PFSK-1 (cell line): Measurements from ENCODE around the gene C14orf119.
A peak's percentile ranks its signal among the peaks of the same experiment; 100 is the strongest.

Experiments used
- FOXP2 ChIP-seq: optimal IDR thresholded peaks from 2 replicates; pipeline ENCODE3; 2011; ENCODE audit warnings: borderline replicate concordance, control low read depth, inconsistent platforms; ENCODE audit not compliant: insufficient read depth; ENCODE audit errors: extremely low read length, extremely low read depth
- POLR2AphosphoS5 ChIP-seq: IDR thresholded peaks from 2 replicates; pipeline ENCODE4 v1.6.1; 2012; ENCODE audit warnings: low read depth, mild to moderate bottlenecking, control low read depth, low read length, moderate library complexity
- SIN3A ChIP-seq: IDR thresholded peaks from 2 replicates; pipeline ENCODE4 v1.6.1; 2012; ENCODE audit warnings: mild to moderate bottlenecking, low read length, moderate library complexity, borderline replicate concordance; ENCODE audit not compliant: insufficient read depth
- TAF1 ChIP-seq: IDR thresholded peaks from 2 replicates; pipeline ENCODE4 v1.6.1; 2012; ENCODE audit warnings: low read length, control low read depth, borderline replicate concordance; ENCODE audit not compliant: insufficient read depth
- TF ChIP-seq, protein P1 (sequence below), 2 experiments: IDR thresholded peaks; 2 replicates each; pipeline versions ENCODE4 v1.6.1 to v1.8.0; 2011 to 2012; ENCODE audit warnings: low read depth in 2 of 2, low read length in 2 of 2, control low read depth in 1 of 2, inconsistent platforms in 1 of 2, mild to moderate bottlenecking in 1 of 2, moderate library complexity in 1 of 2; ENCODE audit not compliant: insufficient read depth in 1 of 2

C14orf119 gene

DNA sequence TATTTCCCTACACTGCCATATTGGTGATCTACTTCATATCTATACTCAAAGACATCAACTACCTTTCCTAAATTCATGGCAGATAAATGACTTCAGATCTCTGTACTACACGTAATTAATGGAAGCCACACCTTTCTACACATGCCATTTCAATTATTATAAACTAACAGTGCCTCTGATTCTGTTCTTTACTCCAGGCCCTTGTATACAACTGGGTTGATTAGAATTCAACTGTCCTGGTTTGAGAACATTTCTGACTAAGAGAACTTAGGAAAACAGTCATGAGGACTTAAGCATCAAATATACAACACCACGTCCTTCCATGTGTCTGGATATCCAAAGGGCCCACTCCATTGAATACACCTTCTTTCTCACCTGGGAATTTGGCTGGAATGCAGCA is 2.2 kb upstream of the C14orf119 start:
- TF ChIP-seq POLR2AphosphoS5 (no peak), FOXP2 (no peak), SIN3A (no peak), TAF1 (no peak)
- TF ChIP-seq, protein P1, sequence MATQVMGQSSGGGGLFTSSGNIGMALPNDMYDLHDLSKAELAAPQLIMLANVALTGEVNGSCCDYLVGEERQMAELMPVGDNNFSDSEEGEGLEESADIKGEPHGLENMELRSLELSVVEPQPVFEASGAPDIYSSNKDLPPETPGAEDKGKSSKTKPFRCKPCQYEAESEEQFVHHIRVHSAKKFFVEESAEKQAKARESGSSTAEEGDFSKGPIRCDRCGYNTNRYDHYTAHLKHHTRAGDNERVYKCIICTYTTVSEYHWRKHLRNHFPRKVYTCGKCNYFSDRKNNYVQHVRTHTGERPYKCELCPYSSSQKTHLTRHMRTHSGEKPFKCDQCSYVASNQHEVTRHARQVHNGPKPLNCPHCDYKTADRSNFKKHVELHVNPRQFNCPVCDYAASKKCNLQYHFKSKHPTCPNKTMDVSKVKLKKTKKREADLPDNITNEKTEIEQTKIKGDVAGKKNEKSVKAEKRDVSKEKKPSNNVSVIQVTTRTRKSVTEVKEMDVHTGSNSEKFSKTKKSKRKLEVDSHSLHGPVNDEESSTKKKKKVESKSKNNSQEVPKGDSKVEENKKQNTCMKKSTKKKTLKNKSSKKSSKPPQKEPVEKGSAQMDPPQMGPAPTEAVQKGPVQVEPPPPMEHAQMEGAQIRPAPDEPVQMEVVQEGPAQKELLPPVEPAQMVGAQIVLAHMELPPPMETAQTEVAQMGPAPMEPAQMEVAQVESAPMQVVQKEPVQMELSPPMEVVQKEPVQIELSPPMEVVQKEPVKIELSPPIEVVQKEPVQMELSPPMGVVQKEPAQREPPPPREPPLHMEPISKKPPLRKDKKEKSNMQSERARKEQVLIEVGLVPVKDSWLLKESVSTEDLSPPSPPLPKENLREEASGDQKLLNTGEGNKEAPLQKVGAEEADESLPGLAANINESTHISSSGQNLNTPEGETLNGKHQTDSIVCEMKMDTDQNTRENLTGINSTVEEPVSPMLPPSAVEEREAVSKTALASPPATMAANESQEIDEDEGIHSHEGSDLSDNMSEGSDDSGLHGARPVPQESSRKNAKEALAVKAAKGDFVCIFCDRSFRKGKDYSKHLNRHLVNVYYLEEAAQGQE (IDR thresholded peaks at IDR 0.05; ENCODE audit: insufficient read depth in 1 of 2, low read depth in 2 of 2, low read length in 2 of 2) = no peak

DNA sequence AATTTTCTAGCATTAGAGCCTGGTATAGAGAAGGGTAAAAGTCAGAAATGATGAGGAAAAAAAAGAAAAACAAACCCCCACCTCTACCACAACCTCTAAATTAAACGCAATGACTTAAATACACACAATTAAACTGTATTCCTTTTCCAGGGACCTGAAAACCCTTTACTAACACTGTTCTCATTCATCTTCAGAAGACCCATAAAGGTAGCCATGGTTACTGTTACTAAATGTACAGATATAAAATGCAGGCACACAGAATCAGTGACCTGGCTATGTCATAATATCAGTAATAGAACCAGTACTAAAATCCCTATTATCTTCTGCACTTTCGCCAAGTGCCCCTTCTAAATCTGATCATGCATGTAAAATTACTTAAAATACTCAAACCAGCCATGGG is 1.8 kb upstream of the C14orf119 start:
- TF ChIP-seq FOXP2 (no peak), POLR2AphosphoS5 (no peak), TAF1 (no peak), SIN3A (no peak)
- TF ChIP-seq, protein P1 (IDR thresholded peaks at IDR 0.05; ENCODE audit: insufficient read depth in 1 of 2, low read depth in 2 of 2, low read length in 2 of 2) = no peak

DNA sequence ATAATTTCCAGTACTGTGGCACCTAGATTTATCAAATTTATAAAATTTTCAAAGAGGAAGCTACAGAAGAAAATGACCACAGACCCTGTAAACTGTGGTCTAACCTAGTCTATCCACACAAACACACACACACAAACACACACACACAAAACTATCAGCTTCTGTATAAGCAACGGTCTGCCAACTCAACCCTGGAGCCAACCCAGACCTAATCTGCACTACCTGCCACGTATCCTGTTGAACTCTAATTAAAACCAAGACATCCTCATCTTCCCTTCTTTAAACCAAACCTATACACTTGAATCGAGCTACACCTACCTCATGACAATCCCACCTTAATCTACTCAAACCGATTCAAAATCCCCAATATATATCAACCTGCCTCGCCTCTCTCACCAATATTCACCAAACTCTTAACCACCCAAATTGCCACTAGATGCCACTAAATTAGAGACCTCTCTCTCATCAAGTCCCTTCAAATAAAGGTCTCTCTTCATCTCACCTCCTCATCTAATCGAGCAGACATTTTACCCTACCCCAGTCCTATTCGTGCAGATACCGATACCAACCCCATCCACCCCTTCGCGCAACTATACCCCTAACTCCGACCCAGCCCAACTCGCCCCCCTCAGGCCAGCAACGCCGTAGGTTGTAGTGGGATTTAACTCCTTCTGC is 1.2 kb upstream of the C14orf119 start:
- TF ChIP-seq TAF1 (no peak), SIN3A (peak; percentile 90; the same call in 1 of the 2 replicates)

DNA sequence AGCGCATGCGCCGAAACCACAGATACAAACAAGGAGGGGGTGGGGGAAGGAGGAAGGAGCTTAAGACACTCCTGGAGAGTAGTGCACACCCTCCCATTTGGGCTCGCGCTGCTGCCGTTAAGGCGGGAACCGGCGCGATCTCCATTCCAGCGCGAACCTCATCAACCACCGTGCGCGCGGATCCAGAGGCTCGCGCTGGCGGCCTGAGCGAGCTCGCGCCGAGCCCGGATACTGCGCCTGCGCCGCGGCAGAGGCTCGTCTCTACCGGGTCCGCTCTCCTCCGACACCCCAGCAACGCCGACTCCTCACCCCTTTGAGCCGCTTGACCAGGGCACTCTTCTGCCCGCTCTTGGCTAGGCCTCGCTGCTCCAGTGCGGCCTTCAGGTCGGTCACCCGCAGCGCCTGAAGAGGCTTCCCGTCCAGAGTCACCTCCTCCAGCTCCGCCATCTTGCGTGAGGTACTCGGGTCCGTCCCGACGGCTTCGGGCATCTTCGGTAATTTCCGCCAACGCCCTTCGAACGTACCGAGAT is 574 bp upstream of the C14orf119 start, which contains the start of gene ACIN1:
TSS of gene ACIN1 (minus strand) at position 471 of the 530 bp plus-strand sequence. CDS start at position 447, 24 bp downstream.
- TF ChIP-seq, protein P1 (IDR thresholded peaks at IDR 0.05; ENCODE audit: insufficient read depth in 1 of 2, low read depth in 2 of 2, low read length in 2 of 2) = peak in 1 of 2 experiments; percentile 47; a peak in 1 of 4 replicates
- TF ChIP-seq FOXP2 = no peak
- TF ChIP-seq POLR2AphosphoS5 = peak; percentile 46; the same call in 1 of the 2 replicates
- TF ChIP-seq SIN3A = no peak
- TF ChIP-seq TAF1 = peak; percentile 76; the same call in 1 of the 2 replicates

DNA sequence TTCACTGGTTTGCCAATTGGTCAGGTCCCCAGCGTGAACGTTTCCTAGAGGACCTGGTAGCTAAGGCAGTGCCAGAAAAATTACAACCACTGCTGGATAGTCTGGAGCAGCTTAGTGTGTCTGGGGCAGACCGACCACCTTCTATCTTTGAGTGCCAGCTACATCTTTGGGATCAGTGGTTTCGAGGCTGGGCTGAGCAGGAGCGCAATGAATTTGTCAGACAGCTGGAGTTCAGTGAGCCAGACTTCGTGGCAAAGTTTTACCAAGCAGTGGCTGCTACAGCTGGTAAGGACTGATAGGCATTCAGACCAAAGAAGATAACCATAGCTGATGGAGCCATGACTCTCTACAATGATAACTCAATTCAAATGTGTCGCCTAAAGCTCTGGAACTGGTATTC is 2.5 kb downstream of the C14orf119 start:
- TF ChIP-seq FOXP2 (no peak), SIN3A (no peak), TAF1 (no peak), POLR2AphosphoS5 (no peak)
- TF ChIP-seq, protein P1 (IDR thresholded peaks at IDR 0.05; ENCODE audit: insufficient read depth in 1 of 2, low read depth in 2 of 2, low read length in 2 of 2) = no peak
